Testis (tissue), 3 donors: ENCODE measurements around the gene DCST1. TPM values are rescaled to one million over a fixed set of nuclear protein-coding genes. Genes with fewer than 3 reads are reported as not detected.

Experiments
- DNase-seq: peaks from one replicate; pipeline ENCODE4 v3.0.0-alpha.2; 2019
- H3K27ac ChIP-seq, 2 donors: fragments of 200-600 bp; sonication (generic); one replicate each; pipeline ENCODE4 v1.5.1; 2019
- H3K27me3 ChIP-seq: fragments of 200-600 bp; sonication (generic); one replicate; pipeline ENCODE4 v1.5.1; 2019
- H3K36me3 ChIP-seq: fragments of 200-600 bp; sonication (generic); one replicate; pipeline ENCODE4 v1.5.1; 2017; ENCODE audit warnings: low read depth; ENCODE audit errors: missing control alignments
- H3K4me1 ChIP-seq: fragments of 200-600 bp; sonication (generic); one replicate; pipeline ENCODE4 v1.5.1; 2019
- H3K4me3 ChIP-seq, 2 donors: fragments of 200-600 bp; sonication (generic); one replicate each; pipeline ENCODE4 v1.5.1; 2017 to 2019
- H3K9me3 ChIP-seq: fragments of 200-600 bp; sonication (generic); one replicate; pipeline ENCODE4 v1.5.1; 2017
- POLR2A ChIP-seq: fragments of 450-650 bp; IDR thresholded peaks from one replicate; pipeline ENCODE4 v1.6.1; 2017; ENCODE audit warnings: antibody characterized with exemption, mild to moderate bottlenecking, moderate library complexity
- WGBS, 2 donors: methylation state at CpG; one replicate each; pipeline ENCODE4 v1.1.5; 2018; 5-methylcytosine and 5-hydroxymethylcytosine counted together
- intact Hi-C: fragments of 100-400 bp; cut with DNase I; formaldehyde crosslinking; loops from one replicate; pipeline ENCODE4 v1.15.1; 2023; ENCODE audit warnings: low total_unique reads
- polyA plus RNA-seq: library from polyadenylated mRNA; stranded (reverse); fragments of 350-450 nt; fragmentation: Illumina TruSeq; extraction: RNeasy Lipid Tissue Mini Kit (QIAGEN cat#74804); gene quantifications from one replicate; pipeline ENCODE4 v1.2.3, GENCODE V29; 2014; ENCODE audit warnings: low read depth, low replicate concordance; ENCODE audit not compliant: insufficient read depth
- total RNA-seq, 2 donors: library from RNA; depleted of rRNA; stranded (reverse); fragments of >200 nt; gene quantifications; one replicate each; pipeline ENCODE4 v1.2.3, GENCODE V29; 2016
- TF ChIP-seq, protein P1 (sequence below), 3 experiments: fragments of 450-650 bp in 2 of 3; fragments of 200-600 bp in 1 of 3; sonication (generic) in 1 of 3; IDR thresholded peaks; one replicate each; pipeline ENCODE4 v1.5.1; 2016 to 2019; ENCODE audit warnings: antibody characterized with exemption in 3 of 3, mild to moderate bottlenecking in 2 of 3, moderate library complexity in 1 of 3

Gene DCST1
- total and polyA plus RNA-seq, 3 donors from 2014 or later = 4.5 to 15.2 (median 9.4) TPM

DNA sequence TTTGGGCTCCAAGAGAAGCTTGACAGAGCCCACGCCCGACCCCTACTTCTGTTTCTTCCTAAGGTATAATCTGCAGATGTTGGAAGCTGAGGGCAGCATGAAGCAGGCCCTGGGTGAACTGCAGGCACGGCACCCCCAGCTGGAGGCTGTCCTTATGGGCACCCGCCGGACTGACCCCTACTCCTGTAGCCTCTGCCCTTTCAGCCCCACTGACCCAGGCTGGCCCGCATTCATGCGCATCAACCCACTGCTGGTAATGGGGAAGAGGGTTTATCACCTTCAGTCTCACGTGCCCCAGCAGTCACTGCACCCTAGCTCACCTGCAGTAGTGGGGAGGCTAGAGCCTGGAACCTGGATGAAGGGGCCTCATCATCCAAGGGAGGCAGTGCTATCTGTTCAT is 43.3 kb upstream of the DCST1 start:
- intact Hi-C loops = no loop called here
- no peaks in the 10 kb centered on the region for H3K4me1 ChIP-seq
- no peak overlapping the region for H3K27ac ChIP-seq
- no peak overlapping the region for H3K4me3 ChIP-seq
- WGBS, 2 donors = 87 to 100% methylated on average over 3 to 8 of the region's 8 CpGs
- no peak for TF ChIP-seq POLR2A
- no peaks in the 10 kb centered on the region for H3K36me3 ChIP-seq
- H3K27me3 ChIP-seq = no peaks in the 10 kb centered on the region
- no peaks in the 10 kb centered on the region for H3K9me3 ChIP-seq
- DNase-seq = no peak

DNA sequence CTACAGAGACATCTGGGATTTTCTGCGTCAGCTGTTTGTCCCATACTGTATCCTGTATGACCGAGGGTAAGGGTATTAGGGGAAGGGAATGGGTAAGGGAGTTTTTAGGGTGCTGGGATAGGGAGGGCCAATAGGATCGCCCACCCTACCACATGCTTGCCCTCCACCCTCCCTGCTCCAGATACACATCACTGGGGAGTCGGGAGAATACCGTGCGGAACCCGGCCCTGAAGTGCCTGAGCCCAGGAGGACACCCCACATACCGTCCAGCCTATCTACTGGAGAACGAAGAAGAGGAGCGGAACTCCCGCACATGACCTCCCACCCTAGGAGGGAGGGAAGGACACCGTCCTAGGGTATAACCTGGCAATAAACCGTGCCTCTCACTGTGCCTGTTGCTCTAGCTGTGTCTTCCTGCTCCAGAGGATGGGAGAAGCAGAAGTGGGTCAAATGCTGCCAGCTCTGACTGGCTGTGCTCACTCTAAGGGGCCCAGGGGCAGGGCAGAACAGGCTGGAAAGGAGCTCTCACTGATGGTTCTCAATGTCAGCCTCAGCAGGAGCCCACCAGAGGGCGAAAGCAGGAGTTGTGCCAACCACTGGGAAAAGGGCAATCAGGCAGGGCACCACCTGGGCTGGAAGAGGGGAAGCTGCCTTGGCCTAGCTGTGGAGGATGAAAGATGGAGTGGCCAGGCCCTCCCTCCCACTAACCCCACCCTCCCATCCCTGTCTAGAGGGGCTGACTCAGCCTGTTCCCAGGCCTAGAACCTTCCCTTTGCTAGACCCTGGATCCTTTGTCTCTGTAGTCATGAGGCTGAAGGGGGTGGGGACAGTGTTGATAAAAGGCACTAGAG is 40.7 kb upstream of the DCST1 start:
- WGBS, 2 donors = 78 to 85% methylated on average over 14 of the region's 14 CpGs
- DNase-seq = no peak
- no peaks in the 10 kb centered on the region for H3K36me3 ChIP-seq

DNA sequence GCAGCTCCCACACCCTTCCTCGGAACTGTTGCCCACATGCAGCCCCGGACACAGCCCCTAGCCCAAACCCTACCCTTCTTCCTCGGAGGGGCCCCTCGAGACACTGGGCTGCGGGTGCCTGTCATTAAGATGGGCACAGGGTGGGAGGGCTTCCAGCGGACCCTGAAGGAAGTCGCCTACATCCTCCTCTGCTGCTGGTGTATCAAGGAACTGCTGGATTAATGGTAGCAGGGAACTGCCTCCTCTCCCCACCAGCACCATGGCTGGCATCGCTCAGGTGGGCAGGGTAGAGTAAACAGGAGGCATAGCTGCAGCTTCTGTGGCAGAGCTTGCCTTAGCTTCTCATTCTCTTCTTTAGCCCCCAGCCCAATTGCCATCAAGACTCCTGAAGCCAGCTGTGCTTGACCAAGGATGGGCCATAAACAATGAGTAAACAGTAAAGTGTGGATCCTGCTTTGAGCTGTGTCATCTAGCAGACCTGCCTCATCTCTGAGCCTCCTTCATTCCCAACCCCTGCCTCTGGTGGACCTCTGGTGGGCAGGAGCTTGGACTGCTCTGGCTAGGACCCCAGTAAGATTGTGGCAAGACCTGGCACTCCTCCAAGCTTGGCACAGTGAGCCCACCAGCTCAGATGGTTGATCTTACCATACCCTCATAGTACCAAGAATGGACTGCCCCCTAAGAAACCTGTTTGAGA is 39.9 kb upstream of the DCST1 start, which contains the start of gene LENEP:
Gene LENEP, plus strand, starts transcription at position 15 of the 697 bp plus-strand sequence. Its CDS starts 22 bp downstream, at position 37.
- Histone ChIP-seq H3K9me3 (no peaks in the 10 kb centered on the region), H3K36me3 (no peaks in the 10 kb centered on the region), H3K4me3 (no peak within 1 kb of the TSS), H3K27me3 (no peaks in the 10 kb centered on the region), H3K27ac (no peak within 1 kb of the TSS), H3K4me1 (no peaks in the 10 kb centered on the region)
- intact Hi-C loops = no loop called here
- 74 to 81% methylated on average over 7 to 8 of the region's 8 CpGs for WGBS, 2 donors
- no peak for DNase-seq
- TF ChIP-seq POLR2A = no peak
- TF ChIP-seq, protein P1, sequence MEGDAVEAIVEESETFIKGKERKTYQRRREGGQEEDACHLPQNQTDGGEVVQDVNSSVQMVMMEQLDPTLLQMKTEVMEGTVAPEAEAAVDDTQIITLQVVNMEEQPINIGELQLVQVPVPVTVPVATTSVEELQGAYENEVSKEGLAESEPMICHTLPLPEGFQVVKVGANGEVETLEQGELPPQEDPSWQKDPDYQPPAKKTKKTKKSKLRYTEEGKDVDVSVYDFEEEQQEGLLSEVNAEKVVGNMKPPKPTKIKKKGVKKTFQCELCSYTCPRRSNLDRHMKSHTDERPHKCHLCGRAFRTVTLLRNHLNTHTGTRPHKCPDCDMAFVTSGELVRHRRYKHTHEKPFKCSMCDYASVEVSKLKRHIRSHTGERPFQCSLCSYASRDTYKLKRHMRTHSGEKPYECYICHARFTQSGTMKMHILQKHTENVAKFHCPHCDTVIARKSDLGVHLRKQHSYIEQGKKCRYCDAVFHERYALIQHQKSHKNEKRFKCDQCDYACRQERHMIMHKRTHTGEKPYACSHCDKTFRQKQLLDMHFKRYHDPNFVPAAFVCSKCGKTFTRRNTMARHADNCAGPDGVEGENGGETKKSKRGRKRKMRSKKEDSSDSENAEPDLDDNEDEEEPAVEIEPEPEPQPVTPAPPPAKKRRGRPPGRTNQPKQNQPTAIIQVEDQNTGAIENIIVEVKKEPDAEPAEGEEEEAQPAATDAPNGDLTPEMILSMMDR (IDR thresholded peaks at IDR 0.05) = no peak

More for the DNA sequence above, 40.7 kb upstream of the DCST1 start:
- Histone ChIP-seq H3K27me3 (no peaks in the 10 kb centered on the region), H3K4me1 (no peaks in the 10 kb centered on the region), H3K9me3 (no peaks in the 10 kb centered on the region), H3K4me3 (no peak overlapping the region), H3K27ac (no peak overlapping the region)
- intact Hi-C loops = no loop called here
- TF ChIP-seq, protein P1 (IDR thresholded peaks at IDR 0.05) = no peak
- no peak for TF ChIP-seq POLR2A

DNA sequence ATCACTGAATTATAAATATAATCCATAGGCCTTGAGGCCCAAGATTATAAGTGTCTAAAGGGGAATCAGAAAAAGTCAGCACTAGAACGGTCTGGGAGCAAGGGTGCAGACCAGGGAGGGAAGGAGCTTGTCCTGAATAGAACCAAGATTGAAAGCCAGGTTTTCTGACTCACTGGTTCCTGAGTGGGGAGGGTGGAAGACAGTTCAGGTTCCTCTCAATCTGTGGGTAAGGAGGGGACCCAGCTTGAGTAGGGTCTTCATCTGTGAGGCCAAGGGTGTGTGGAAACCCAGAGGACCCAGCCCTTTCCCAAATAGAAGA is 39.4 kb upstream of the DCST1 start:
- no peak for DNase-seq
- H3K4me1 ChIP-seq = peaks cover 3% of the 10 kb centered on the region
- no peak overlapping the region for H3K4me3 ChIP-seq
- intact Hi-C loops = no loop called here
- TF ChIP-seq POLR2A = no peak
- TF ChIP-seq, protein P1 (IDR thresholded peaks at IDR 0.05) = no peak
- 57 to 75% methylated on average over 1 of the region's 1 CpG for WGBS, 2 donors
- no peaks in the 10 kb centered on the region for H3K9me3 ChIP-seq
- no peak overlapping the region for H3K27ac ChIP-seq
- H3K27me3 ChIP-seq = no peaks in the 10 kb centered on the region
- H3K36me3 ChIP-seq = no peaks in the 10 kb centered on the region

DNA sequence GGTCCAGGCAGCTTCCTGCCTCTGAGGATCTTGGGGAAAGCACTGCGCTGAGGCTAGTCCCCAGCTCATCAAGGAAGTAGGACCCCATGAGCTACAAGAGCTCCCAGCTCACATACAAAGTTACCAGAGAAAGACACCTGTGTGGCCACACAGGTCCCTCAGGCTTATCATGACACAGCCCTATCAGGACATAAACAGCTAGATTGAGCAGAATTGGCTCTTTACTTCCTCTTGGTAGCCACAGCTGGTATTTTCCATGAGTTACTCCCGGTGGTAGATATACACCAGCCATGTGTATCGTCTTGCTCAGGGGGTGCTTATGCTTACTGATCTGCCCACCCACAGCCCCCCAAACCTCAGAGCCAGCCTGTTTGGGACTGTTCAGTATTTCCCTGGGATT is 39.0 kb upstream of the DCST1 start:
- no peaks in the 10 kb centered on the region for H3K9me3 ChIP-seq
- TF ChIP-seq, protein P1 (IDR thresholded peaks at IDR 0.05) = no peak
- no peak for TF ChIP-seq POLR2A
- no peaks in the 10 kb centered on the region for H3K36me3 ChIP-seq
- intact Hi-C loops = no loop called here
- no peaks in the 10 kb centered on the region for H3K27me3 ChIP-seq
- no peak overlapping the region for H3K4me3 ChIP-seq
- peaks cover 7% of the 10 kb centered on the region for H3K4me1 ChIP-seq
- H3K27ac ChIP-seq = no peak overlapping the region
- DNase-seq = no peak
- 50 to 81% methylated on average over 2 to 3 of the region's 3 CpGs for WGBS, 2 donors
